GM18868 (cell line): ENCODE results near the gene KLHL29.

ENCODE experiments used
- ATAC-seq: cut with Tn5 transposase; IDR thresholded peaks from one replicate; pipeline ENCODE4 v1.9.1; 2021; ENCODE audit warnings: mild to moderate bottlenecking, moderate library complexity; ENCODE audit not compliant: unreplicated experiment

KLHL29 gene

DNA sequence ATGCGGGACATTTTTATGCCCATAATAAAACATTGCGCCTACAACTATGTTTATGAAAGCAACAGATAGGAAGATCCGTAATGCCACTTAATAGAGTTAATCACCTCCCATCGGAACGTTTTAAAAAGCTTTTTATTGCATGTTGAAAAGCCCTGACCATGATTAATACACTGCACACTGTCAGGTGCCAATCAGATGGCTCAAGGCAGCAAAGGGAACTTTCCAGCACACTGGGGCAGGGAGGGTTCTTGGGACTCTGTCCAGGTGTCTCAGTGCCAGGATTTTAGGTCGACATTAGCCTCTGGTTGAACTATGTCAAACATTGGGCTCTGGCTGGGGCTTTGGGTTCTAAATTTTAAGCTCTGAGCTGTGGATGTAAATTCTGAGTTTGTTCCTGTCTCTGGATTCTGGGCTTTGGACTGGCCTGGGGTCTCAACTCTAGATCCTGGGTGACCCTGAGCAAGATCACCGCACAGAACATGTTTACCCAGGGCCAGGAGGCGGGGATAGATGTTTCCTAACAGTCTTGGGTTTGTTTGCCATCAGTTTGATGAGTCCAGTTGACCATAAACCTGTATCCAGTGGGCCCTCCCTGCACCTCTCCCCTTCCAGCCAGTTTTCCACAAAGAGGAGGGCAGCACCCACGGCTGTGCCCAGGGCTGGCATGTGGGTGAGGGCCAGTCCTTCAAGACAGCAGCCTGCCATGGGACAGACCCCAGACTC lies 279.2 kb downstream of the KLHL29 start:
- no peak for ATAC-seq

DNA sequence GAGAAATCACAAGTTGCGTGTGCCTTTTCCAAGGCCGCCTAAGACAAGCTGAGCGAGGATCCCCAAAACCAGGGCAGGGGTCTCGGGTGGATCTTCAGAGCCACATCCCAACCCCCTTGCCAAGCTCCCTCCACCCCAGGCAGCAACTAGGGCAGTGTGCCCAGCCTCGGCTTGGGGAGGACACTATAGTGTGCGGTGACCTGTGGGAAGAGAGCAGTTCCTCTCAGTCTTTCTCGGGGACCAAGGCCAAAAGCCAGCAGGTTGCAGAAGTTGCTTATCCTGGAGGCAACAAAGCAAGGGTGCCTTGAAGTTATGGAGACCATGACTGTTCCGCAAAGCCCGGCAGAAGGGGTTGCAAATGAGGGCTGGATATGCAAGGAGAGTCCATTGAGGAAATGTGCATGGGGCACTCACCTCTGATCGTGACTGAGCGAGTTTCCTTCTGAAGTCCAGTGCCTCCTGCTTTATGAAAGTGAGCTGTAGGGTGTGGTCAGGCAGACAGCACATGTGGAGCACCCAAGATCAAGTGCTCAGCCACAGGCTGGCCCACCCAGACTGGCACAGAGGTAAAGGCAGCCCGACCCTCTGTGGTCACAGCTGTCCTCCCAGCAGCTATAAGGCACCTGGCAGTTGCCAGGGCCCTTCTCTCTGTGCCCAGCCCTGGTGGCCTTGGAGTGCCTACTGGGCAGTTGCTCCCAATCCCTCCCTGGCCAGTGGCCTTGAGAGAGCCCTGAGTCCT lies 281.4 kb downstream of the KLHL29 start:
- ATAC-seq = no peak

DNA sequence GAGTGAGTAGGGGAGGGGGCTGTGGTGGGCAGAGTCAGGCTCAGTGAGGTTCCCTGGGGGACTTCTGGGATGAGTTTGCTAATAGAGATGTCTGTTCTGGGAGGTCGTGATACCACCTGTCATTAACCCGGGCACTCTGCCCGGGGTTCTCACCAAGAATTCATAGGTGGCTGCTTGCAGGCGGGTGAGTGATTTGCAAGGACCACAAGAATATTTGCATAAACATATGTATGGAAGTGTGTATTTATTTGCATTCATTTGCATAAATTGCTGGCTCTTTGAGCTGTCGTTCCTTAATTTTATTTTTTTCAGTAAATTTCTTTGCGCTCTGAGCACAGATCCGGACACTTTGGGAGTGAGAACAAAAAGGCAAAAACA lies 282.0 kb downstream of the KLHL29 start:
- ATAC-seq = no peak

DNA sequence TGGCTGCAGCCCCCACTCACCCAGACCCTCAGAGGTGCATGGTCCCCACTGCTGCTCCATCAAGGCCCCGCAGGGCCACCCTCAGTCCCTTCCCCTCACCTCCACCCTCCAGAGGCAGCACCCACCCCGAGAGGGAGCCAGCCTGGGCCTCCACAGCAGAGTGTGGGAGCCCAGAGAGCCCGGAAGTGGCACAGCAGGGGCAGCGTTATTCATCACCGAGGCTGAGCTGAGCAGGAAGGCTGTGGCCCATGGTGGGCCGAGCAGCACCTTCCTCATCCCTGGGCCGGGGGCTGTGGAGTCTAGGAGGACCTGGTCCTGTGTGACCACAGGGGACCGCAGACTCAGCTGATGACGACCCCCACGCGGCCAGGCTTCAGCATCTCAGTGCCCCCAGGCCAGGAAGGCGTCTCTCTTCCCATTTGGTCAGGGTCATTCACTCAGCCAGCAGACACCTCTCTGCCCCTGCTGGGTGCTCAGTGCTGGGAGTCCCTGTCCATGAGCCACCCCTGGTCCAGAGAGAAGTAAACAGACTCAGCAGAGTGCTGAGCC lies 283.9 kb downstream of the KLHL29 start:
- no peak for ATAC-seq

DNA sequence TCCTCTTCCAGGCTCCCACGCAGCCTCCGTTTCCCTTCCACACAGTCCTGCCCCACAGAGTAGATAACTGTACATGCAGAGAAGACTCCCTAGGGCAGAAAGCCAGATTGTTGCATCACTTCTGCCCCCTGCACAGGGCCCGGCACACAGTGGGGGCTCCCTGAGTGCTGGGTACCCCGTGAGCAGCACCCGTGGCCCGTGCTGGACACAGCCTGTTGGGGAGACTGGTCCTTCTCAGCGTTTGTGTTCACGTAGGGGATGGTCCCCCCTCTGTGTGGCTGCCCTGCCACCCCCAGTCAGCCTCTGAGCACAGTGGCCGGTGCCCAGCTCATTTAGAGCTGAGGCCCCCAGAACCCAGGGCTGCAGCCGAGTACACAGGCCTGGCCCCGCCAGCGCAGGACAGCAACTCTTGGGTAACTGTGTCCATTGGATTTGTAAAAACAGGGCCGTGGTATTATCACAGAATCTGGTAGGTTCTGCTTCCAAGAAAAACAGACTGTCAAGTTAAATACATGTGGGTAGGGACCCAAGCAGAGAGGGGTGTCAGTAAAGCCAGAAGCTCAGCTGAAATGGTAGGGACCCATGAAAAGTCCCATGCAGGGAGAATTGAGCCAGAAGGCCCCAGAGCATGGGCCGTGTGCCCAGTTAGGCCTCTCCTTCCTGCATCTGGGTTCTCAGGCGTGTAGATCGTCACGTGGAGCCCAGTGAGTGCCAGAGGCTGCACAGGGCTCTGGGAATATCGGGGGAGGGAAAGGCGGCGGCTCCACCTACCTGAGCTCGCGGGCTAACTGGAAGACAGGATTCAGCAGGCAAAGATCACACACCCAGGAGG lies 284.6 kb downstream of the KLHL29 start:
- ATAC-seq = no peak

DNA sequence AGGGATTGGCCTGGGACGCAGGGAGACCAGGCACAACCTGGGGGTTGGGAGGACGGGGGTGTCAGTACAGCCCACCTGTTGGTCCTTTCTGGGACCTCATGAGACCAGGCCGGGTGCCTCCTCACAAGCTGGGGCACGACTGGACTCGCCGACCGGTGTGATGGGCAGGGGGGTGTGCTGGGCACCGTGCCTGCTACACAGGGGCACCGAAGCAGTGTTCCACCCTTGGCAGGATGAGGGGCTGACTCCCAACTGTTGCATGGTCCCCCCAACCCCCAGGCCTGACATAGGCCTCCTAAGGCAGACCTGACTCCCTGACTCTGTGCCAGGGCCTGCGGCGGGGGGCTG lies 285.2 kb downstream of the KLHL29 start:
- no peak for ATAC-seq

DNA sequence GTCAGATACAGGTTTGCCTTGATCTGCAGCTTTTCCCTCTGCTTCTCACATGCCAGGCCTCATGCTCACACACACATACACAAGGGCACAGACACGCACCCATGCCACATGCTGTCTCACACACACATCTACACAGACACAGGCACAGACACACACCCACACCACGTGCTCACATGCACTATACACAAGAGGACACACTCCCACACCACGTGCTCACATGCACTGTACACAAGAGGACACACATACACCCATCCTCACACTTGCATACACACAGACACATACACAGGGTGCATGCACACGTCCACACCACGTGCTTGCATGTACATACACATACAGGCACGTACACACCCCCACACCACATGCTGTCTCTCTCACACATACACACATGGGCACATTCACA lies 288.1 kb downstream of the KLHL29 start:
- no peak for ATAC-seq

DNA sequence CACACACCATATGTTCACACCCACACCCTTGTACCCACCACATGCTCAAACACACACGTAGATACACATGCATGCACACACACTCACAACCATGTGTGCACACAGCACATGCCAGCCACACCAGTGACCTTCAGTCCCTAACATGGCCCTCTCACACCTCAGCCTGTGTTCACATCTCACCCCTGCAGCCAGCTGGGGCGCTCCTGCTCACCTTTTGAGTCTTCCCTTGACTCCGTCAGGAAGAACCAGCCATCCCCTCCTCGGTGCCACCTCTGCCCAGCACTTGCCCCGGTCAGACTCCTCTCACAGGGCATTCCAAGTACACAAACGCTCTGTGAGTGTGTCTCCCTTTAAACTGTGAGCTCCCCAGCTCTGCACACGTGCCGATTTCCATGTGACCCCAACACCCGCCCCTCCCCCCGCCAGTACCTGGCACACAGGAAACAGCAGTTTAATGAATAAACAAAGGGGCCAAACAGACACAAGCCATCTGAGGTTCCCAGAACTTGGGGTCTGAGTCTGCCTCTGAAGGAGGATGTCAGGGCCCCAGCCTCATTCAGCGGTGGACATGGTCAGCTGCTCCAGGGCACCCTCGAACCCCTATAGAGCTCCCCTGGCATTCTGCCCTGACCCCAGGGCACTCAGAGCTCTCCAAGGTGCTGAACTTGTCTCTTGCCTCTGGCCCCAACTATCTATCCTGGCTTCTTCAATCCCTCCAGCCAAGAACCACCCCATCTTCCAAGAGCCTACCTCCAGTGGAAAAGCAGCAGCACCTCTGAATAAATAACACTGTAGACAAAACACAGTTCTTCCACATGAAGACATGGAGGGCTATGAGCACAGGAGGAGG lies 289.1 kb downstream of the KLHL29 start:
- ATAC-seq = no peak

DNA sequence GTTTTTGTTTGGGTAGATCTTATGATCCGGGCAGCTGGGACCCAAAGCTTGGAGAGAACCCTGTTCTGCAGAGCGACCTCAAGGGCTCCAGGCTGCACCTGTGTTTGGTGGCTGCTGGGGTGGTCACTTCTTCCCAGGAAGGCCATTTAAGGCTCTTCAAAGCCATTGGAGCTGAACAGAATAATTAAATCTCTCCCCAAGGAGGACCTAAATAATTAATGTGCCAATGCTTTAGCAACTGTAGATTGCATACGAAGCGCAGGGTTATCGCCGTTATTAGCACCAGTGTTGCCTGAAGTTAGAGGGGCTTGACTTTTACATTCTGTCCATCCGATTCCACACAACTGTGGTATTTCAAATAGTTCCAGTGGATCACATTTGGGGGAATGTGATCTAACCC lies 290.5 kb downstream of the KLHL29 start:
- ATAC-seq = no peak

DNA sequence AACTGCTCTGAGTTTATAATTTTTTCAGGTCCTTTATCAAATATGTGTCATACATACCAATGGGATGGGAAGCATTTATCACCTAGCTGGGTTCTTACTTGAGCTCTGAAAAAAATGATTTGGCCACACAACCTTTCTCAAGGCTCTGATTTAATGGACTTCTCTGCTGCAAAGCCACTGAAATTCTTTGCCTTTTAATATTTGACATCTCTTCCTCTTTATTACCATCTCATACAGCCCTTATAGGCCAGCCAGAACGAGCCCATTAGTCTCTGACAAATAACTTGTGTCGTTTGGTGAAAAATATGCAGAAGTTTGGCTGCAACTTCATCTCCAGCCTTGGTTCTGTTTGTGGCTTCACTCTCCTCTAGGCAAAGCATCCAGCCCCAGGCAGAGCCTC lies 292.9 kb downstream of the KLHL29 start:
- ATAC-seq = no peak

DNA sequence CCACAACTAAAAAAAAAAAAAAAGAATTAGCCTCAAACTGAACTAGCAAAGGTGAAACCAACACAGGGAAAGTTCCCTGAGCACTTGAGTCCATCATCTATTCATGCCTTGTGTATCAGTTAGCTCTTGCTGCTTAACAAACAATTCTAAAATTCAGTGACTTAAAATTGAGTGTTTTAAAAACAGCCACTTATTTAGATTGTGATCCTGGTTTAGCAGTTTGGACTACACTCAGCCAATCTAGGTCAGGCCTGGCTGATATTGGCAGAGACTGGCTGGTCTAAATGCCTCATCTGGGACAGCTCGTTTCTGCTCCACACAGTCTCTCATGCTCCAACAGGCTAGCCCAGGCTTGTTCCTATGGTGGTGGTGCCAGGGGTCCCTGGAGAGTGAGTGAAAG lies 294.1 kb downstream of the KLHL29 start:
- no peak for ATAC-seq

DNA sequence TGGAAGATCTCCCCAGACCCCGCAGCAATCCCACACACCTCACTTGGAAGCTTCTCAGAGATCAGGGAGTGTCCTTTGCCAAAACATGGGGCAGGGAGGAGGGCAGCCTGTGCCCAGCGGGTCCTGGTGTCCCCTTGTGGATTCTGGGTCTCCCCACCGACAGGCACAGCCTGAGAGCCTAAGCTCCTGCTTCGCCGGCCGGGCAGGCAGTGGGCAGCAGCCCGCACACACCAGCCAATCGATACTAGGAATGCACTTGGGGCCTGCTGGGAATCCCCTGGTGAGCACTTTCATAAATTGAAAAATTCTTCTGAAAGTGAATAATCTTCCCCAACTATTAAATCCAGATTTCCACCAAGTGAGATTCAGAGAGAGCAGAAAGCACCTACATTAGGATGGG lies 296.0 kb downstream of the KLHL29 start:
- ATAC-seq = no peak

DNA sequence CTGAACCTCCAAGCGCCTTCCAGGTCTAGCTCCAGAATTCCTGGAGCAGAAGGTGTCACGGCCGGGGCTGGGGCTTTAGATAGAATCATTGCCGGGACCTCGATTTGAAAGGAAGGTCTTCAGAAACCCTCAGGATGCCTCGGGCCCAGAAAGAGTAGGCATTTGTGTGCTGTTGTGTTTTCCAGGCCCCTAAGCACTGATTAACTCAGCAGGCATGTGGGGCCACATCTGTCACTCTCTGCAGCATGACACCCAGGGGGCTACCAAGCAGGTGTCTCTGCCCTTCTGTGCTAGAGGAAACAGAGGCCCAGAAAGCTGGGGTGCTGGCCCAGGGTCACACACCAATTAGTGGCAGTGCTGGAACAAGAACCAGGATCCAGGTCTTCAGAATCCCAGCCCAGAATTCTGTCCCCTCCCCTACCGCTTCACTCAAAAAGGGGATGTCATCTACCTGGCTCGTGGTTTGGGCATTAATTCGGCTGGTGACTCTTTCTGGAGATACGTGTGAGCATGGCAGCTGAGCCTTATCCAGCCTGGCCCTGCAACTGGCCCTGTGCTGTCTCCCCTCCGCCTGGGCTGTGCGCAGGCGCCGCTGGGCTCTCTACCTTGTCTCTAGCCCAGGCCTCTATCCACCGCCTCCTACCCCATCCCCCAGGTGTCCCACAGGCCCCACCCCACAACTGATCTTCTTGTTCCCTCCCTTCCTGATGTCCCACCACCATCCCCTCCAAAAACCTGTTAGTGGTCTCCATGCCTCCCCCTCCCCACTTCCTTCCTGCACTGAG lies 296.6 kb downstream of the KLHL29 start:
- no peak for ATAC-seq

DNA sequence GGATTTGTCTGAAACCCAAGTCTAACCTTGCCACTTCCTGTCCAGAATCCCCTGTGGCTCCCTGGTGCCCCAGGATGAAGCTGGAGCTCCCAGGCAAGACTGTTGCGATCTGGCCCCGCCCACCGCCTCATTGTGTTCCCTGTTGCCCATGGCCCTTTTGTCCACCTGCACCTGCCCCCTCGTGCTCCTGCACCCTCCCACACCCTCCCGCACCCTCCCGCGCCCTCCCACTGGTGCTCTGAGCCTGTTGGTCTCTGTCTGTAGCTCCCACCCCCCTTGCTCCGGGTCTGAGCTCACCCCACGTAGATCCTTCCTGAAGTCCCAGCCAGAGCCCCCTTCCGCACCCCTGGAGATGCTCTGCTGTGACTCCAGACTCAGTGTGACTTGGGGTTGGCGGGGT lies 297.5 kb downstream of the KLHL29 start:
- no peak for ATAC-seq

DNA sequence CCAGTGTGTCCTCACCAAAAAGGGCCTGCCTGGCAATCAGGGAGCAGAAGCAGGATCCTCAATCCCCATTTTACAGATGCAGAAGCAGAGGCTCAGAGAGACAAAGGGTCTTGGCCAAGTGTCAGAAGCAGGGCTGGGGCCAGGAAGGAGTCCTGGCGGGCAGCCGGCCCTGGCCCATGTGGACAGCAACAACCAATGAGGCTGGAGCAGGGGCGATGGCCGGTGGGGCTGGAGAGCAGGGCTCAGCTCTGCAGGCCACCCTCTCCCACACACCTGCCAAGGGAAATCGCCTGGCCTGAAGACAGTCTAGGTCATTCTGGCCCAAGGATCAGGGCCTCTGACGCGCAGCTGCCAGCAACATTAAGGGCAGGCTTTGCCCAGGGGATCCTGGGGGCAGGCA lies 298.0 kb downstream of the KLHL29 start:
- no peak for ATAC-seq

DNA sequence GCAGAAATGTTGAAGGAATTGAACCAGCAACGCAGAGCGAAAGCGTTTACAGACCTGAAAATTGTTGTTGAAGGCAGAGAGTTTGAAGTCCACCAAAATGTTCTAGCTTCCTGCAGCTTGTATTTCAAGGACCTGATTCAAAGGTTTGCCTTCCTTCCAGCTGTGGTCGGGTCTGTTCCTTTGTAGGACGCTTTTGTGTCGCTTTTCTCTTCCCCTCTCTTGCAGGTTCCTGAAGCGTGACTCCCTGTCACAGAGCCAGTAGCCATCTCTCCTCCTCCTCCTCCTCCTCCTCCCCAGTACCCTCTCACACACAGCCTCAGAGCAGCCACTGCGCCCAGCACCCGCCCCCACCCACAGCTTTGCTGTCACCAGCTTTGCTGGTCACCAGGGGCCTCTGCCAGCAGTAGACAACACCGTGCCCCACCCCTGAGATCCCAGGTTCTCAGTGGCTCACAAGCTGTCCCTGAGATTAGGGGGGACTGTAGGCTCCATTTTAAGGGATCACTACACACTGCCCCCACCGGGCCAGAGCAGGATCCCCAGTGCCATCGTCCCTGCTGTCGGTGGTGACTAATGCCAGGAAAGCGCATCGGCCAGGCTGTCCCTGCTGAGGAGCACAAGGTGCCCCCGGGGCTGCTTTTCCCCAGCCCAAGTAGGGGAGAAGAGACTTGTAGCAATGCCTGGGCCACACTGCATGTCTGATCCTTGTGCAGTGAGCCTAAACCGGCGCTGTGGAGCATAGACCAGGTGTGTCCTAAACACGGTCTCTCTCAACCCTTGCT lies 299.6 kb downstream of the KLHL29 start:
- ATAC-seq = no peak

DNA sequence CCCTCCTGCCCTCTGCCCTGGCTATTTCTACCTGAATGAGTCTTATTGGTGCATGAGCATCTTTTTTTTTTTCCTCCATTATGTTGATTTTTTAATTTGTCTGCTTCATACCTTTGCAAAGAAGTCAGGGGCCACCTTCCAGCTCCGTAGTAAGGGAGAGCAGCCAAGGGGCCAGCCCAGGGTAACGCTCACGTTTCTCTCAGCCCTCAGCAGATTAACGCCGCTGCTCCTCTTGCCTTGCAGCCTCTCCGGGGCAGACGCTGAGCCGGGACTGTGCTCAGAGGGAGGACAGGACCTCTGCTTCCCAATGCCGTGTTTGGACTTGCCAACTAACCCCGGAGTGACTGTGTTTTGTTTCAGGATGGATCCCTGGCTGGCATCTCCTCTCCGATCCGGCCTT lies 300.2 kb downstream of the KLHL29 start:
- no peak for ATAC-seq

DNA sequence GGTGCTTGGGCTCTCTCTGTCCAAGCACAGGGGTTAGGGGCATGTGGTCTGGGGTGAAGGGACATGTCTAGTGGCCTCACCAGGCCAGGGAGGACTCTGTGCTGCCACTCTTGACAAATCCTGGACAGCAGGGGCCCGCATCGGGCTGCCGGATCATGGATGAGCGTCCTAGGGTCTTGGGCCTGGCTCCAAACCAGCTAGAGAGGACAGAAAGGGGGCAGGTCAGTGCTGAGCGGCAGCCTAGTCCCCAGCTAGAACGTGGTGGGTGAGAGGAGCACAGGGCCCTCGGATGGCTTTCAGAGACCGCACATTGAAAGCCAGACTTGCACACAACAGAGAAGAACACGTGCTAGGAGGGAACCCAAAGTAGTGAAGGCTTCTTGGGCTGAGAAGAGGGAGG lies 300.7 kb downstream of the KLHL29 start:
- no peak for ATAC-seq

DNA sequence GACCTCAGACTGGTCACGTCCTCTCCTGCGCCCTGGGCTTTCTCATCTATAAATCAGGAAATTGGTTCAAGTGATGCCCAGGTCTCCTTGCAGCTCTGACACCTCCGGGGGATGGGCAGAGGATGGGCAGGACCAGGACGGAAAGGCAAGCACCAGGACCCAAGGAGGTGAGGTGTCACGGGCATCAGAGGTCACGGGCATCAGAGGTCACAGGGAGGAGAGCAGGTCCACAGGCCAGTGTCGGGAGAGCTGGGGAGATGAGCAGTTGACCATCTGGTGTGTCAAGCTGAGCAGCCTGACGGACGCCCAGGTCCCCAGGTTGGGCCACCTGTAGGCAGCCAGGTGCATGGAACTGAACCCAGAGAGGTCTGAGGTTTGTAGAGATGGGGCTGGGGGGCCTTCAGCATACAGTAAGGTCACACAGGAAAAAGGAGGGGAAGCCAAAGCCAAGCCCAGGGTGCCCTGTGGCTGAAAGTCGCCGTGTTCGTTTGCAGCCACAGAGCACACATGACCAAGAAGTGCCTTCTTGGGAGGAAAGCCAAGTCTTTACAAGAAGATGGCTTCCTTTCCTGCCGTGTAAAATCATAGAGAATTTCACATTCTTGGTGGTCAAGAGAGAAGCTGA lies 301.5 kb downstream of the KLHL29 start:
- no peak for ATAC-seq
